Measurements from ENCODE around the gene KRTAP10-10.

- no peak for TF ChIP-seq CTCF (IDR thresholded peaks at IDR 0.05)
- TF ChIP-seq POLR2AphosphoS5 (IDR thresholded peaks at IDR 0.05) = no peak
- no peak for TF ChIP-seq EP300 (IDR thresholded peaks at IDR 0.05)
- TF ChIP-seq POLR2A (IDR thresholded peaks at IDR 0.05) = no peak
Observed at GRCh38 chr21:44601596-44602462, 35.3 kb upstream of the KRTAP10-10 start.

All from sigmoid colon (tissue), 4 donors.